GM18909 (cell line): ENCODE data around the gene ZC3H10.
A peak's percentile ranks its signal among the peaks of the same experiment; 100 is the strongest.
"Not testable (repeated sequence)": the region's sequence is repeated elsewhere in the genome, so short reads cannot be mapped to it uniquely, and the experiment has no call there.

ENCODE experiments used
- ATAC-seq: cut with Tn5 transposase; IDR thresholded peaks from one replicate; pipeline ENCODE4 v1.9.1; 2021; ENCODE audit warnings: mild to moderate bottlenecking; ENCODE audit not compliant: unreplicated experiment, poor library complexity

The ZC3H10 gene

GRCh38 chr12:56101045-56101444, 17.0 kb upstream of the ZC3H10 start:
- ATAC-seq = no peak

- ATAC-seq = no peak
These were observed 15.4 kb upstream of the ZC3H10 start for GRCh38 chr12:56102683-56103065.

DNA sequence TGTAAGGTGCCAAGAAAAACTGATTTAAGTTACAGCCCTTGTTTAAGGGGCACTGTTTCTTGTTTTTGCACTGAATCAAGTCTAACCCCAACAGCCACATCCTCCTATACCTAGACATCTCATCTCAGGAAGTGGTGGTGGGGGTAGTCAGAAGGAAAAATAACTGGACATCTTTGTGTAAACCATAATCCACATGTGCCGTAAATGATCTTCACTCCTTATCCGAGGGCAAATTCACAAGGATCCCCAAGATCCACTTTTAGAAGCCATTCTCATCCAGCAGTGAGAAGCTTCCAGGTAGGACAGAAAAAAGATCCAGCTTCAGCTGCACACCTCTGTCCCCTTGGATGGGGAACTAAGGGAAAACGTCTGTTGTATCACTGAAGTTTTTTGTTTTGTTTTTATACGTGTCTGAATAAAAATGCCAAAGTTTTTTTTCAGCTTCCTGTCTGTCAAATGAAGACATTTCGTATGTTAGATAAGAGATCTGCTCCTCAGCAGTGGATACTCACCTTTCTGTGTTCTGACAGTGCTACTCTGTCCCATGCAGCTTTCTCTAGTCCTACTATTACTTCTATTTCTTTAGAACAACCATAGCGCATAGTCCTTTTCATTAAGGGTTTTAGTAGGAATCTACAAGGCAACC, 14.9 kb upstream of the ZC3H10 start:
- ATAC-seq = no peak

- ATAC-seq = no peak
These were observed 14.3 kb upstream of the ZC3H10 start for GRCh38 chr12:56103823-56104108.

- ATAC-seq = peak; percentile 95
These were observed 13.8 kb upstream of the ZC3H10 start, which contains the start of gene PA2G4 for GRCh38 chr12:56104109-56104814. Gene PA2G4, plus strand, starts transcription at chr12:56104559. Its CDS starts 179 bp downstream, at chr12:56104738.

- ATAC-seq = peak; percentile 21
These were observed 13.1 kb upstream of the ZC3H10 start for GRCh38 chr12:56104815-56105608.

GRCh38 chr12:56105609-56105902, 12.5 kb upstream of the ZC3H10 start:
- no peak for ATAC-seq

DNA sequence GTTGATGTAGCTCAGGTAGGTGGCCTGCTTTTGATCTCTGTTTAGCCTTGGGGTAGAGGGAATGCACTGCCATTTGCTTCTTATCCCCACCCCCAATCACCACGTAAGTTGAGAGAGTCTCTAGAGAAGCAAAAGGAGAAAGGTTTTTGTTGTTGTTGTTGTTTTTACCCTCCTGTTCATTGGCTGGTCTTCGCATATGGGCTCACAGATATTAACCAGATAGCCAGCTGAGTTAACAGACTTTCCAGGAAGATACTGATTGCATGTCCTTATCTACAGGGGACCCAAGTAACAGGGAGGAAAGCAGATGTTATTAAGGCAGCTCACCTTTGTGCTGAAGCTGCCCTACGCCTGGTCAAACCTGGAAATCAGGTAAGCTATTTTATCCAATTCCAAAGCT, 10.8 kb upstream of the ZC3H10 start:
- ATAC-seq = no peak

DNA sequence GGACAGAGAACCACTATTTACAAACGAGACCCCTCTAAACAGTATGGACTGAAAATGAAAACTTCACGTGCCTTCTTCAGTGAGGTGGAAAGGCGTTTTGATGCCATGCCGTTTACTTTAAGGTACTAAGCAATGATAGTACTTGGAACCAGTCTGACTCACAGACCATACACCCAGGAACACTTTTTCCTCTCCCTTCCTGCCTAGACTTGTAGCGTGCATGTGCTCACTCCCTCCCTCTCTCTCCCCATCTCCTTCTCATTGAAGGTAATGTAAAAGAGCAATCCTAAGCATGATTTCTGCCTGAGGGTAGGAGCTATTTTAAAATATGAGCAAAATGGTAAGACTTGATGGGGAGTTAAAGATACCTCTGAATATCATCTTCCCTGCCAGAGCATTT, 7.5 kb upstream of the ZC3H10 start:
- ATAC-seq = no peak

DNA sequence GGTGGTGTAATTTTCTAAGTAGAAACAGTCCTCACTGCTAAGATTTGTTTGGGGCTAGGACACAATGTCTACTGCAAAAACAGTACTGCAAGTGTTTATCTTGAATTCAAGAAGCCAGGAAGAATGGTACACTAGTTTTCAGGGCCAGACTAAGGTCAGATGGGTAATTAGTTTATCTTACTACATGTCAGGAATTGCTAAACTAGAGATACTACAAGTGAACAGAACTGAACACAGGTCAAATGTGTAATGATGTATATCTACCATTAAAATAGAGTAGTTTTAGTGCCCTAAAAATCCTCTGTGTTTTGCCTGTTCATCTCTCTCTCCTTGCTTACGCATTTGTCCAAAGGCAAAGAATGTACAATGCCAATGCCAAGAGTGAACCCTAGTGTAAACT, 4.0 kb upstream of the ZC3H10 start:
- ATAC-seq = no peak

DNA sequence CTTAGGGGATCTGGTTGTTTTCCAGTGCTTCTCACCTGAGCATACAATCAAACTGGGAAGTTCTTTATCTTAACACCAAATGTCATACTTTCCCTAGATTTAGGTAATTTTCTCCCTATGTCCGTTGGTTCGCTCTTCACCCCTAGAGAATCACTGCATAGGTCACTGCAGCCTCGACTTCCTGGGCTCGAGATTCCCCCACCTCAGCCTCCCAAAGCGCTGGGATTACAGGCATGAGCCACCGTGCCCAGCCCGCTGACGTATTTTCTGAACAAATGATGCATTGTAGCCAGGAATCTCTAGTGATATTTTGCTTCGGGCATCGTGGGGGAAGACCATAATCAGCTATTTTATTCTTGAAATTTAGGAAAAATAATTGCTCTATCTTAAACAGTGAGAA, 2.7 kb upstream of the ZC3H10 start:
- ATAC-seq = no peak

DNA sequence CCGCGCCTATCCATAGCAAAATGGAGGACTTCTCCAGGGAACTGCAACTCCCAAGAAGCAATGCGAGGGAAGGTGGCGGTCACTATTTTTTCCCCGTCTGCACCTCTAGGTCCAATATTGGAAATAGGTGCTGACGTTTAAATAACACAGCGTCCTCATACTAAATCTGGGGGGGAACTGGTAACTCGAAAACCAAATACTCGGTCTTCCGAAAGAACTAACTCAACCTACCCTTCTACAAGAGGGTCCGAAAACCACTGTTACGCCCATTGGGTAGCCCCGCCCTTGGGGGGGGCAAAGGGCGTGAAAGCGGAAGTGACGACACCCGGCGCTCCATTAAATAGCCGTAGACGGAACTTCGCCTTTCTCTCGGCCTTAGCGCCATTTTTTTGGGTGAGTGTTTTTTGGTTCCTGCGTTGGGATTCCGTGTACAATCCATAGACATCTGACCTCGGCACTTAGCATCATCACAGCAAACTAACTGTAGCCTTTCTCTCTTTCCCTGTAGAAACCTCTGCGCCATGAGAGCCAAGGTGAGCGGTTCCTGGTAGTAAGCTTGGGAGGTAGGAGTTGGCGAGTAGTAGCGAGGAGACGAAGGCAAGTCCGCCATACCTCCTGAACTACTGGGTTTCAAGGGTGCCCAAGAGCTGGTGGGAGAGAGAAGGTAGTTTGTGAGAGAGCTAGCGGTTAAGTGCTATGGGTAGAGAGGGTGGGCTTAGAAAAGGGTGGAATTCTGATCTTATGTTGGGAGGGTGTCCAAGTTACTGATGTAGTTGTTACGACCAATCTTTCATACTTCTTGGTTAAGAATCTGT, 1.6 kb upstream of the ZC3H10 start, which contains the start of gene RPL41:
TSS of gene RPL41 (plus strand) at position 367 of the 815 bp plus-strand sequence.
- peak; percentile 51 for ATAC-seq

DNA sequence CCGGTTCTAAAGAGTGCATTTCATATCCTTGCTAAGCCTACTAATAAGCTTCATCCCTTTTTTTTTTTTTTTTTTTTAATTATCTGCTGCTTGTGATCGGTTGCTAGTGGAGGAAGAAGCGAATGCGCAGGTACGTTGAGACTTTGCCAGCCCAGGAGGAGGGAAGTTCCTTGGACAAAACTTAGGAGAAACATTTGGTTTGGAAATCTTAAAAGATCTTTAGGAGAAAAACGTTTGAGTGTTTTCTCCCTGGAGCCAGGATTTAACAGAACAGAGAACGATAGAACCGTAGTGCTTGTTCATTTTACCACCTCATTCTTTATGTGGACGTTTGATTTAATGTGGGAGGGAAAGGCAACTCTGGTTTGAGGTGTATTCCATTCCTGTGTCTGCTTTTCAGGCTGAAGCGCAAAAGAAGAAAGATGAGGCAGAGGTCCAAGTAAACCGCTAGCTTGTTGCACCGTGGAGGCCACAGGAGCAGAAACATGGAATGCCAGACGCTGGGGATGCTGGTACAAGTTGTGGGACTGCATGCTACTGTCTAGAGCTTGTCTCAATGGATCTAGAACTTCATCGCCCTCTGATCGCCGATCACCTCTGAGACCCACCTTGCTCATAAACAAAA, 872 bp upstream of the ZC3H10 start:
- ATAC-seq = not testable (repeated sequence)

DNA sequence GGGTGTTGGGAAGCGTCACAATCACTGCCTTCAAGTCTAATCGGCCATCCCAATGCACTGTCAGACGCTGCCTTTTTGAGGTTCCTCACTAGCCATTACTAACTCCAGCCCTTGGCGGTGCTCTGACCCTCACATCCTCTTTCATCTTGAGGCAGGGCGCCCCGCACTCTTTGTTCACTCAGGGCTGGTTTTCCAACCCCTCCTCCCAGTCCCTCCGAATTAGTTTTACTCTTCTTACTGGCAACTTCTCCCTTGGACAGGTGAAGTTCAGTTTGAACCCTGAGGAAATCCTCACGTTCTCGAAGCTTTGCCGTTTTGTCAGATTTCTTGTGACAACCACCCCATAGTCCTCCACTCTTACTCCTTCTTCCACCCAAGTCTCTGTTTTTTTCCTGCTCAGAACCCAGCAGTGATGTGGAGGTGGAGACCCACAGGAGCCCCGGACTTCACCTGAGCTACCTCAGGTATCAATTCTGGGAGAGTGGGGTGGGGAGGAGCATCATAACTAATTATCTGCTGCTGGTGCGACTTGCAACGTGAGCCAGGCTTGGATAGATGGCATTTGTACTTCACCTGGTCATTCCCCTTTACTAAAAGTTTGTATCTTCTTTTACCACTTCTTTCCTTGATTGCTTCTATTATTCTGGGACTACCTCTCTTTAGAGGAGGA, 757 bp downstream of the ZC3H10 start:
- ATAC-seq = no peak

GRCh38 chr12:56119361-56119796, 1.3 kb downstream of the ZC3H10 start:
- ATAC-seq = no peak

DNA sequence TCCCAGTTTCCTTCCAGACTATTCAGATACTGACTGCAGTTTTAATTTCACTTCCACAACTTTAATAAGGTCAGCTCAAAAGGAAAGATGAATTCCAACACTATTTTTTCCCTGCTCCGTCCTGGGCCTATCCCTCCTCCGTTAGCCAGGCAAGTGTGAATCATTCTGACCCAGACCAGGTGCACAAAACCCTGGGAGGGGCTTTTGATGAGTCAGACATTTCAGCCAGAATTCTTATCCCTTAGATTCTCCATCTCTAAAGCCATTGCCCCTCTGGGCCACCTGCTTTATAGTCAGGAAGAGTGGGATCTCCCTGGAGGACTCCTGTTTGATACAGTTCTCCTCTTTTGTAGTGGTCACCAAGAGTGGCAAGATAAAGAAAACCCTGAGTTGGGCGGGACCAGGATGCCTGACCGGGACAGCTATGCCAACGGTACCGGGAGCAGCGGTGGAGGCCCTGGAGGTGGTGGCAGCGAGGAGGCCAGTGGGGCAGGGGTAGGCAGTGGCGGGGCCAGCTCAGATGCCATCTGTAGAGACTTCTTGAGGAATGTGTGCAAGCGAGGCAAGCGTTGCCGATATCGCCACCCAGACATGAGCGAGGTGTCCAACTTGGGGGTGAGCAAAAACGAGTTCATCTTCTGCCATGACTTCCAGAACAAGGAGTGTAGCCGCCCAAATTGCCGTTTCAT, 2.2 kb downstream of the ZC3H10 start:
- no peak for ATAC-seq

GRCh38 chr12:56121204-56121870, 3.3 kb downstream of the ZC3H10 start:
- no peak for ATAC-seq

DNA sequence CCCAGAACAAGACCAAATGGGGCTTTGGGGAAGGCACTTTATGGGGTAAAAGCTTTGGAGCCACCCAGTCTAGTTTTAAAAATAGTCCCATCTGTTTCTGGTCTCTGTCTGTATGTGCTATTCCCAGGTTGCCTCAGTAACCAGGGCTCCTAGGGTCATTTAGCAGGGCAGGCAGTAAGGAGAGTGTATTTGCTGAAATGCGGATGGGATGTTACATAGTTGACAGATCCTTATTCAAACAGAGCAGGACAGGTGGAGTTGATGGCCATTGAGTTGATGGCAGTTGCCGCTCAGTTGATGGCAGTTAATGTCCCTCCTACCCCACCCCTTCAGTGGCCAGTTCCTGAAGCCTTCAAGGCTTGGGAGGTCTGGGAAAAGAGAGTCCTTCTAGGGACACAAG, 4.6 kb downstream of the ZC3H10 start:
- no peak for ATAC-seq

DNA sequence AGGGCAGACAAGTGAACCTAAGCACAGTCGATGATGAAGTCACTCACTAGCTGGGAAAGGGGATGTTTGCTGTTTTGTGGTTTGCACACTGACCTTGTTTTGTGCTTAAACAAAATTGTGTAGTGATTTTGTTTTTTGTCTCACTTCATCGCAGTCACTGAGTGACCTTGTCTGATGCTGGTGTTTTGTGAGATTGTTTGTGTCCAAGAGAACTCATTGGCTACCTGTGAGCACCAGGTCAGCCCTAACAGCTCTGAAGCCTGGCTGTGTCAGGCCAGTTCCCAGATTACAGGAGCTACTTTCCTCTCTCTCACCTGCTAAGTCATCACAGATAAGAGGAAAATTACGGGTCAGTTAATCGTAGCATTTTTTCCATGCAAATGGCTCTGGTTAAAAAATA, 6.1 kb downstream of the ZC3H10 start:
- ATAC-seq = no peak
